ENCODE measurements around the gene HRK. TPM values are rescaled to one million over a fixed set of nuclear protein-coding genes. Genes with fewer than 3 reads are reported as not detected.

HRK gene
- total RNA-seq, 1 donor from 2014 or later: not detected

DNA sequence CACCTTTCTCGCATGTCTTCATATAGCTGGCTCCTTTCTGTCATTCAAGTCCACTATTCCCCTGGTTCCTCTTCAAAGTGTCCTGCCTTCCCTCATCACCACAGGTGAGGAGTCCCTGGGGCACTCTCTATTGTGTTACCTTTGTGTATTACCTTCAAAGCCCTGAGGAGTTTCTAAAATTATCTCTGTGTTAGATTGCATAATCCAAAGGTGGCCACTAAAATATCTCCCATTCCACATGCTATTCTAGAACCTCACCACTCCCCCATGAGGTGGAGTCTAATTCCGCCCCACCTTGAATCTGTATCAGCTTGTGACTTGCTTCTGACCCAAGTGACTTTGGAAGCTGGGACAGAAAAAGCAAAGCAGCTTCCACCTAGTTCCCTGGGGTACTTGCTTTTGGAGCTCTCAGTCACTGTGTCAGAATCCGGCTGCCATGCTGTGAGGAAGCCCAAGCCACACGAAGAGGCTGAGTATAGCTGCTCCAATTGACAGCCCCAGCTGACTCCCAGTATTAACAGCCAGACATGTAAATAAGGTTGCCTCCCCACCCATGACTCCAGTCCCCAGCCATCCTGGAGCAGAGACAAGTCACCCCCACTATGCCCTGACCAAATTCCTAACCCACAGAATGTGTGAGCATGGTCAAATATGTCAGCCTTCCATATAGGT, 6.8 kb downstream of the HRK start:
- Mint-ChIP-seq H3K36me3 (ENCODE audit: low read depth) (no peaks in the 10 kb centered on the region), H3K27ac (no peak overlapping the region), H3K4me1 (peaks cover 15% of the 10 kb centered on the region), H3K4me3 (no peak overlapping the region), H3K9me3 (peaks cover 8% of the 10 kb centered on the region), H3K27me3 (peaks cover 53% of the 10 kb centered on the region)
- DNase-seq: no peak
- intact Hi-C loops (cut with micrococcal nuclease): no loop called here

DNA sequence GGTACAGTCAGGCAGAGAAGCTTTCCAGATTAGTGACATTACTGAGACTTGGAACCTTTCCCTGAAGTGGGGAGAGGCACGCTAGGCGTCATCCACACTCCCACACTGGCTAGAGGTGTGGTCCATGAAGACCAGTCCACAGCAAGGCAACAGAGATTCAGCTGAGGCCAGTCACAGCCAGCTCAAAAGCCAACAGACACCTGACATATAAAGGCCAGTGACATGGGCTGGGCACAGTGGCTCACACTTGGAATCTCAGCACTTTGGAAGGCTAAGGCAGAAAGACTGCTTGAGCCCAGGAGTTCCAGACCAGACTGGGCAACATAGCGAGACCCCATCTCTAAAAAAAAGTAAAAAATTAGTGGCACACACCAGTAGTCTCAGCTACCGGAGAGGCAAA, 10.9 kb downstream of the HRK start:
- Mint-ChIP-seq H3K4me3 (no peak overlapping the region), H3K4me1 (peaks cover 5% of the 10 kb centered on the region), H3K27me3 (peaks cover 17% of the 10 kb centered on the region), H3K27ac (no peak overlapping the region), H3K36me3 (ENCODE audit: low read depth) (no peaks in the 10 kb centered on the region), H3K9me3 (peaks cover 8% of the 10 kb centered on the region)
- intact Hi-C loops (cut with micrococcal nuclease): no loop called here
- DNase-seq: no peak

DNA sequence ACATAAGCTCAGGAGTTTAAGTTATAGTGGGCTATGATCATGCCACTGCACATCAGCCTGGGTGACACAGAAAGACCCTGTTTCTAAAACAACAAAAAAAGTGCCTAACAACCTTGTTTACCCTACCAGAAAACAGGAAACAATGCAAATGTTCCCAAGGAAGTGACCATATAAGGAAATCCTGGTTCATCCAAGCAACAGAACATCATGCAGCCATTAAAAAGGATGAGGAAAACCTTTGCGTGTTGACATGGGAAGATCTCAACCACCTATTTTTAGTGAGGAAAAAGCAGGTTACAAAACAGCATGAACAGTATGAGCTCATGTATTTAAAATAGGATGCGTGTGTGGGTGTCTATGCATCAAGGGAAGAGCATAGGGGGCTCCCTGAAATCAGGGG, 13.7 kb downstream of the HRK start:
- H3K36me3 Mint-ChIP-seq (ENCODE audit: low read depth): no peaks in the 10 kb centered on the region
- H3K27ac Mint-ChIP-seq: no peak overlapping the region
- intact Hi-C loops (cut with micrococcal nuclease): no loop called here
- no peak overlapping the region for H3K4me3 Mint-ChIP-seq
- no peaks in the 10 kb centered on the region for H3K9me3 Mint-ChIP-seq
- no peaks in the 10 kb centered on the region for H3K4me1 Mint-ChIP-seq
- no peak for DNase-seq
- H3K27me3 Mint-ChIP-seq: peaks cover 6% of the 10 kb centered on the region

DNA sequence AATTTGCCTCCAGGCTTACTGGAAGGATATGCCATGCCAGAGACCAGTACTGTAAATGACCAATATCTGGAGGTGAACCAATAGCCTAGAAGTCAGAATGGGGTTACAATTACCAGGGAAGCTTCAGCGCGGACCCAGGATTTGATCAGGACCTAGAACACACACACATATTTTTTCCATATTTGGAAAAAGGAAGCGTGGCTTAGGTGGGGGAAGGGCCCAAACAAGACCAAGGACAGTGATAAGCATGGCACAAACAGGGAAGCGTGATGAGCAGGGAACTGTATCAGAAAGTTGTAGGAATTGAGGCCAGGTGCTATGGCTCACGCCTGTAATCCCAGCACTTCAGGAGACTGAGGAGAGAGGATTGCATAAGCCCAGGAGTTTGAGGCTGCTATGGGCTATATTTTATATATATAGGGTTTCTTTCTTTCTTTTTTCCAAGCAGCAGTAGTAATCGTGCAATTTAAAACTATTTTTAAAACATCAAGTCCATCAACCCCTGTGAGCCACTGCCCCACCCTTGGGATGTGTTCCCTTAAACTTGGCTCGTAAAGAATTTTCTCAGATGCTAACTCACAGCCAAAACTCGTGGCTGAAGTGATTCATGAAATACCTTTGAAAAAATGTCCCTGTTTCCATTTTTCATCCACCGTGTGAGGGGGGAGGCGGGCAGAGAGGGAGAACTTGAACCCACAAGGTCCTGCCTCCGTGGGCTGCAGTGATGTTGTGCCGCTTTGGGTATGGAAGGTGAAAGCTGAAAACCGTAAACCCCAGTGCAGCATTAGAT, 16.7 kb downstream of the HRK start:
- Mint-ChIP-seq H3K27ac (no peak overlapping the region), H3K4me1 (peaks cover 4% of the 10 kb centered on the region), H3K9me3 (no peaks in the 10 kb centered on the region), H3K36me3 (ENCODE audit: low read depth) (no peaks in the 10 kb centered on the region), H3K27me3 (peaks cover 17% of the 10 kb centered on the region), H3K4me3 (no peak overlapping the region)
- DNase-seq: no peak
- intact Hi-C loops (cut with micrococcal nuclease): no loop called here

DNA sequence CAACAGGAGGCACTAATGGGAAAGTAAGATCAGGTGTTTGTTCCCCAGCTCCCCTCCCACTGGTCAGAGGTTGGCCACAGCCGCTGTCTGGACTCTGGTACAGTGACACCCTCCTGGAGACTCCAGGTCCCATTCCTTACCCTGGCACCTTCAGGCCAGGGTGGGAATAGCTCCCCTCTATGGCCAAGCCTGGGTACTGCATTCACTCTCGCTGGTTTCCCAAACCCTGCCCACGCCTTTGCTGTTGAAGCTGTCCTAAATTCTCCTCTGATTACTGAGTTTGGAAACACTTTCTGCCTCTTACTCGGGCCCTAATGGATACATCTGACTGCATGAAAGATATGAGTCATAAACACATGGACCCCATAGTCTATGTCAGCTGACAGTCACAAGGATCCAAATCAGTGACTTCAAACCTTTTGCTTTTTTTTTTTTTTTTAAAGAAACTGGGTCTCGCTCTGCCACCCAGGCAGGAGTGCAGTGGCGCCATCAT, 17.9 kb downstream of the HRK start:
- Mint-ChIP-seq H3K27me3 (peaks cover 21% of the 10 kb centered on the region), H3K27ac (no peak overlapping the region), H3K4me1 (peaks cover 4% of the 10 kb centered on the region), H3K36me3 (ENCODE audit: low read depth) (no peaks in the 10 kb centered on the region), H3K9me3 (no peaks in the 10 kb centered on the region), H3K4me3 (no peak overlapping the region)
- intact Hi-C loops (cut with micrococcal nuclease): no loop called here
- peak; percentile 60 for DNase-seq

DNA sequence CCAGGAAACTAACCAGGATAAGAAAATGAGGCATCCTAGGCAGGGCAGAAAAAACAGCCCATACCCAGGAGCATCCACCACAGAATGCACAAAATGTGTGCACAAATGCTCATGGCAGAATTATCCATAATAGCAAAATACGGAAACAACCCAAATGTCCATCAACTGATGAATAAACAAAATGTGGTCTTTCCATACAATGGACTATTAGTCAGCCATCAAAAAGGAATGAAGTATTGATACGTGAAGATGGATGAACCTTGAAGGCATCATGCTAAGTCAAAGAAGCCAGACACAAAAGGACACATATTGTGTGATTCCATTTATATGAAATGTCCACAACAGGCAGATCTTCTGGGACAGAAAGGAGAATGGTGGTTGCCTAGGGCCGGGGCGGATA, 19.1 kb downstream of the HRK start:
- Mint-ChIP-seq H3K4me1 (peaks cover 4% of the 10 kb centered on the region), H3K9me3 (no peaks in the 10 kb centered on the region), H3K4me3 (no peak overlapping the region), H3K27me3 (peaks cover 31% of the 10 kb centered on the region), H3K27ac (no peak overlapping the region), H3K36me3 (ENCODE audit: low read depth) (no peaks in the 10 kb centered on the region)
- intact Hi-C loops (cut with micrococcal nuclease): no loop called here
- no peak for DNase-seq

DNA sequence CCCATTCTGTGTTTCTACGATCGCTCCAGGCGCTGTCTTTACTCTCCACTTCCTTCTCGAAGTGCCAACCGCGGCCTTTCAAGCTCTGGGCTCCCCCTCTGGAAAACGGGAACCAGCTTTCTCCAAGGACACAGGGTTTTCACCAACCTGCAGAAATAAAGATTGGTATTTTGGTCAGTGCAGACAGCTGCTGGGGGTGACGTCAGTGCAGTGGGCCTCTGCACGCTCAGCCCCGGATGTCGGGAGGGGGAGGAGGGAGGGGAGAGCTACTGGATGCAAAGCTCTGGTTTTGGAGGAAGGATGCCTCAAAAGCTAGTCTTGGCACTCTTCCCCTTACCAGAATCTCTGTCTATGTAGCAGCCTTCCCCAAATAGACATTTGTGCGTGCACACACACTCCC, 19.9 kb downstream of the HRK start:
- DNase-seq: peak; percentile 78
- peaks cover 29% of the 10 kb centered on the region for H3K27me3 Mint-ChIP-seq
- no peak overlapping the region for H3K4me3 Mint-ChIP-seq
- H3K27ac Mint-ChIP-seq: no peak overlapping the region
- H3K4me1 Mint-ChIP-seq: peaks cover 4% of the 10 kb centered on the region
- H3K36me3 Mint-ChIP-seq (ENCODE audit: low read depth): no peaks in the 10 kb centered on the region
- intact Hi-C loops (cut with micrococcal nuclease): no loop called here
- no peaks in the 10 kb centered on the region for H3K9me3 Mint-ChIP-seq

DNA sequence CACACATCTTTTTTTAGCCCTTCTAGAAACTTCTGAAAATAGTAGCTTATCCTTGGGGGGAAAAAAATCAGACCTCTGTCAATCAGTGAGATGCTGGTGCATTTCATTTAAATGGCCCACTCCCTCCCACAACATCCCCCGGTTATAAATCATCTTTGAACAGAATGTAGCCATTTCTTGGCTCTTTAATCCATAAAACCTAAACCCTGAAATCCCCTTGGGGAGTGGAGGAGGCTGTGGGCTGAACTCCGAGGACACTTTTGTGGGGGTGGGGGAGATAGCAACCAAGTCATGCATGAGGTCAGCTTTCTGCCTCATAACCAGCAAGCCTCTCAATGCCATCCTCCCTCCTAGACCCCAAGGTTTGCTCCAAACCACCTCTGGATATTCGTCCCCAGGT, 21.0 kb downstream of the HRK start:
- no peaks in the 10 kb centered on the region for H3K36me3 Mint-ChIP-seq (ENCODE audit: low read depth)
- intact Hi-C loops (cut with micrococcal nuclease): no loop called here
- no peak for DNase-seq
- no peak overlapping the region for H3K4me3 Mint-ChIP-seq
- H3K27ac Mint-ChIP-seq: no peak overlapping the region
- no peaks in the 10 kb centered on the region for H3K9me3 Mint-ChIP-seq
- peaks cover 4% of the 10 kb centered on the region for H3K4me1 Mint-ChIP-seq
- H3K27me3 Mint-ChIP-seq: peaks cover 27% of the 10 kb centered on the region

DNA sequence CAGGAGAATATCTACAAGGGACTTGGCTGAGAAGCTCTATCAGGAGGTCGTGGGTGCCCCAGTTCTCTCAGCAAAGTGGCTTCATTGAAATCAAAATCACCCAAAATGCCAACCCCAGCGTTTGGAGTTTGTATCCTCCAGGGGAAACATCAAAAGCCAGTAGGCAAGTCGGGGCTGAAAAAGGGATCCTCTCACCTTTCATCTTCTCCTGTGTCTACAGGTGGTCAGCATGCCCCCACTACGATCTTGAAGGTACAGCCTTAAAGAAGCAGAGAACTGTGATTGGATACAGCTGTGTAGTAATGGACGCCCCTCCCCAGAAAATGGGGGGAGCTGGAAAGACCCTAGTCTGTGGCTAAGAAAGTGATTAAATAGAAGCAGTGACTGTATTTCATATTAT, 22.2 kb downstream of the HRK start:
- Mint-ChIP-seq H3K4me3 (no peak overlapping the region), H3K9me3 (no peaks in the 10 kb centered on the region), H3K4me1 (peaks cover 4% of the 10 kb centered on the region), H3K36me3 (ENCODE audit: low read depth) (no peaks in the 10 kb centered on the region), H3K27ac (no peak overlapping the region), H3K27me3 (peaks cover 25% of the 10 kb centered on the region)
- intact Hi-C loops (cut with micrococcal nuclease): no loop called here
- no peak for DNase-seq

DNA sequence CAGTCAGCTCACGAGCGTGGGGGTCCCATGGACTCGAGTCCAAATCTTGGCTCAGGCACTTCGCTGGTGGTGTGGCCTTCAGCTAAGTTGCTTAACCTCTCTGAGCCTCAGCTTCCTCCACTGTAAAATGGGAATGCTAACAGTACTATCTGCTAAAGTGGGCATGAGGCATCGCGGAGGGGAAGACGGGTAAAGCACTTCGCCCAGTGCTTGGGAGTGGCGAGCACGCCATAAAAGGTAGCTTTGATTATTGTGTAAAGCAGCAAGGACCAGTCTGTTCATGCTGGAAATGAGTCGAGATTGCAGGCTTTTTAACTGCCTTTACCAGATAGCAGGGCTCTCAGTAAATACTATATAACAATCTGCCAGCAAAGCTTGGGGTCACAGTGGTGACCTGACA, 24.5 kb downstream of the HRK start:
- no peak overlapping the region for H3K27ac Mint-ChIP-seq
- no peaks in the 10 kb centered on the region for H3K36me3 Mint-ChIP-seq (ENCODE audit: low read depth)
- H3K4me3 Mint-ChIP-seq: no peak overlapping the region
- intact Hi-C loops (cut with micrococcal nuclease): no loop called here
- H3K4me1 Mint-ChIP-seq: peaks cover 3% of the 10 kb centered on the region
- no peaks in the 10 kb centered on the region for H3K9me3 Mint-ChIP-seq
- no peak for DNase-seq
- H3K27me3 Mint-ChIP-seq: peaks cover 25% of the 10 kb centered on the region

DNA sequence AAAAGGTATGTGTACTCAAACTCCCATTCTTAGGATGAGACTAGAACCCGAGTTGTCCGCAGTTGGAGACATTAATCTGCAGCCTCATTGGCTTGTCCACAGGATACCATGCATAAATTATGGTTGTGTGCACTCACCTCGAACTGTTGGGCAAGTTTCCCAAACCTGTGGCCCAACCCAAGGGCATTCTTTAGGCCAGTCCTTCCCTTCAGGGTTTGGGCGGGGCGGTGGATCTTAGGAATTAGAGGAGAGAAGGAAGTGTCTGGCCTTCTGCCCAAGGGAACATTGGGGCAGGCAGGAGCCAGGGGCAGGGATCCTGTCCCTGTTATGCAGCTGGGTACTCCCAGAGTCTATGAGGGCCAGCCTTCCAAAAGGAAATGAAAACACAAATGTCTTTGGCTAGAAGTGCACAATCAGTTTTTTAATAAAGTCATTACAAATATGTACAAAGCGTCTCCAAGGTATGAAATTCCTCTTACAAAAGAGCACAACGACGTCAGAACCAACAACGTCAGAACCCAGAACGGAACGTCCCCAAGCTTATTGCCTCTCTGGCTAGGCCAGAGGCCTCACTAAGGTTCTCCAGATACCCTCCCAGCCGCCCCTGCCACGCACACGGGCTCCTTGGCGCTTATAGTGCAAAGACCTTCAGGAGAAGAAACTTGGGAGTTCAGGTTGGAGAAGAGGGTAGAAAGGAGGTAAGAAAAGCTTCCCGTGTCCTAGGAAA, 25.3 kb downstream of the HRK start:
- Mint-ChIP-seq H3K27ac (no peak overlapping the region), H3K9me3 (no peaks in the 10 kb centered on the region), H3K4me3 (no peak overlapping the region), H3K27me3 (peaks cover 25% of the 10 kb centered on the region), H3K4me1 (no peaks in the 10 kb centered on the region), H3K36me3 (ENCODE audit: low read depth) (no peaks in the 10 kb centered on the region)
- intact Hi-C loops (cut with micrococcal nuclease): no loop called here
- DNase-seq: no peak

DNA sequence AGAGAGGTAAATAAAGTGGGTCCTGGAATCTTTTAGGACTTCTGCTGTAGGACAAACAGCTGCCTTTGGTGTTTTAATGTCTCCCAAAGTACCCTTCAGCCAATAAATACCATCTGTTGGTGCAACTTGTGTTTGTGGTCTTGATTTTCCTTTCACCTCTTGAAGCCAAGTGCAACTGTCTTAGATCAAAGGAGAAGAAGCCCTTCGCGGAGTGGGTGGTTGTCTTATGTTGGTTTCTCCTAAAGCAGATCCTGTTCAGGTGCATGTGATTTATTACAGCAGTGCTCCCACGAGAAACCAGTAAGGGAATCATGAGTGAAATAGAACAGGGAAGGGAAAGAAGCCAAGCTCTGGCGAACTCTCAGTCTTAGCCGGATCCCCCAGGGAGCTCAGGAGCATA, 27.7 kb downstream of the HRK start:
- Mint-ChIP-seq H3K36me3 (ENCODE audit: low read depth) (no peaks in the 10 kb centered on the region), H3K9me3 (no peaks in the 10 kb centered on the region), H3K27me3 (peaks cover 10% of the 10 kb centered on the region), H3K4me3 (no peak overlapping the region), H3K27ac (no peak overlapping the region), H3K4me1 (no peaks in the 10 kb centered on the region)
- DNase-seq: no peak
- intact Hi-C loops (cut with micrococcal nuclease): no loop called here

DNA sequence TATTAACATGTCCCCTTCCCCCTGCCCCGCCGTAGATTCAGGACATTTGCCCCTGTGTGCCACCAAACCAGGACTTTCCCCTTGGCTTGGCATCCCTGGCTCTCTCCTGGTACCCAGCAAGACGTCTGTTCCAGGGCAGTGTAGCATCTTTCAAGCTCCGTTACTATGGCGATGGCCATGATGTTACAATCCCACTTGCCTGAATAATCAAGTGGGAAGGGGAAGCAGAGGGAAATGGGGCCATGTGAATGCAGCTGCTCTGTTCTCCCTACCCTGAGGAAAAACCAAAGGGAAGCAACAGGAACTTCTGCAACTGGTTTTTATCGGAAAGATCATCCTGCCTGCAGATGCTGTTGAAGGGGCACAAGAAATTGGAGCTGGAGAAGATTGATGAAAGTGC, 28.9 kb downstream of the HRK start:
- DNase-seq: no peak
- H3K4me1 Mint-ChIP-seq: no peaks in the 10 kb centered on the region
- H3K4me3 Mint-ChIP-seq: no peak overlapping the region
- no peaks in the 10 kb centered on the region for H3K36me3 Mint-ChIP-seq (ENCODE audit: low read depth)
- H3K9me3 Mint-ChIP-seq: no peaks in the 10 kb centered on the region
- intact Hi-C loops (cut with micrococcal nuclease): no loop called here
- H3K27me3 Mint-ChIP-seq: peaks cover under 1% of the 10 kb centered on the region
- H3K27ac Mint-ChIP-seq: no peak overlapping the region

DNA sequence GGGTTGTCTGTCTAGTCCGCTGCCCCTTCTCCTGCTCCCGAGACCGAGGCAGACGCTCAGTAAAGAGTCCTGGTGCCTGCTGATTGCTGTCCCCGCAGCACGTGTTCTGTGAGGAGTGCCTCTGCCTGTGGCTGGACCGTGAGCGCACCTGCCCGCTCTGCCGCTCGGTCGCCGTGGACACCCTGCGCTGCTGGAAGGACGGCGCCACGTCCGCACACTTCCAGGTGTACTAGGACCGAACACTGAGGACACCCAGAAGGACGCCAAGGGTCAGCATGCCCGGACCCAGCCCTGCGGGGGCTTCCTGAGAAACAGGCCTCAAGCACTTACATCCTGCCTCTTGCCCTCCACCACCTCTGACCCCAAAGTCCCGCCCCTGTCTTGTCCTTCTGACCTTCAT, 32.0 kb downstream of the HRK start:
- intact Hi-C loops (cut with micrococcal nuclease): no loop called here
- no peaks in the 10 kb centered on the region for H3K4me1 Mint-ChIP-seq
- DNase-seq: no peak
- no peak overlapping the region for H3K4me3 Mint-ChIP-seq
- H3K36me3 Mint-ChIP-seq (ENCODE audit: low read depth): no peaks in the 10 kb centered on the region
- no peak overlapping the region for H3K27ac Mint-ChIP-seq
- no peaks in the 10 kb centered on the region for H3K9me3 Mint-ChIP-seq
- H3K27me3 Mint-ChIP-seq: no peaks in the 10 kb centered on the region

Measured in activated CD4-positive, alpha-beta T cell treated with anti-CD3 and anti-CD28 coated beads, Interleukin-2, amount 10 ng/mL, durations not matched to agents 24 days and 14 days (primary cell).